NCI-H2029 treated with DMSO at 0.1 percent for 48 hours (cell line): ENCODE data around the gene TSHR.
"Not testable (repeated sequence)": the region's sequence is repeated elsewhere in the genome, so short reads cannot be mapped to it uniquely, and the experiment has no call there.

Experiments
- DNase-seq: peaks from one replicate; lab custom pipeline; 2025; lab: John Stamatoyannopoulos, UW

TSHR gene

DNA sequence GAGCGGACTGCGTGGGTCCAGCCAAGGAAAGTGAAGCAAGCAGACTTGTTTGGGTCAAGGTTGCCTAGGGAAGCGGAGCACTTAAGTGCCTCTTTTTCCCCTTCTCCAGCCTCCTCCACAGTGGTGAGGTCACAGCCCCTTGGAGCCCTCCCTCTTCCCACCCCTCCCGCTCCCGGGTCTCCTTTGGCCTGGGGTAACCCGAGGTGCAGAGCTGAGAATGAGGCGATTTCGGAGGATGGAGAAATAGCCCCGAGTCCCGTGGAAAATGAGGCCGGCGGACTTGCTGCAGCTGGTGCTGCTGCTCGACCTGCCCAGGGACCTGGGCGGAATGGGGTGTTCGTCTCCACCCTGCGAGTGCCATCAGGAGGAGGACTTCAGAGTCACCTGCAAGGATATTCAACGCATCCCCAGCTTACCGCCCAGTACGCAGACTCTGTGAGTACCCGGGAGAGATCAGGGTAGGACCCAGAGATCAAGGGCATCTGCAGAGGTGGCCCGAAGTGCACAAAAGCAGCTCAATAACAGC lies at the start of gene TSHR:
Gene TSHR (plus strand): TSS at position 206 of the 526 bp plus-strand sequence. CDS start 60 bp downstream, at position 266.
- no peak for DNase-seq

GRCh38 chr14:80906336-80906735 lies 49.1 kb upstream of the TSHR start:
- no peak for DNase-seq

DNA sequence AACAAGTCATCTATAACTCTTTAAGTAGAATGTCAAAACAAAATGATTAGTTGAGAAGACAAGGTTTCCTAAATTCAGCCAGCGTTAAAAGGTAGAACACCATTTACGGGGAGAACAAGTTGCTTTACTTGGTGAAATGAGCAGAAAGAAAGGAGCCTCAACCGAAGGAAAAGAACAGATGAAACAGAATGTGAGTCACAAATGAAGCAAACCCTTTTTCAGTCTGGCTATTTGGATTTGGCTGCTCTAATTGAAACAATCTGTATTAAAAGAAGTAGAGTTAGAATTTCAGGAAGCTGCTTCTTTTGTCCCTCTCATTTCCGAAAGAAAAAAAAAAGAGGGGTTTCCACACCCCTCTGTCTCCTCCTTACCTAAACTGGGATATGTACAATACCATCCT lies 48.5 kb upstream of the TSHR start:
- DNase-seq = no peak

GRCh38 chr14:80912013-80912412 lies 43.4 kb upstream of the TSHR start:
- not testable (repeated sequence) for DNase-seq

DNA sequence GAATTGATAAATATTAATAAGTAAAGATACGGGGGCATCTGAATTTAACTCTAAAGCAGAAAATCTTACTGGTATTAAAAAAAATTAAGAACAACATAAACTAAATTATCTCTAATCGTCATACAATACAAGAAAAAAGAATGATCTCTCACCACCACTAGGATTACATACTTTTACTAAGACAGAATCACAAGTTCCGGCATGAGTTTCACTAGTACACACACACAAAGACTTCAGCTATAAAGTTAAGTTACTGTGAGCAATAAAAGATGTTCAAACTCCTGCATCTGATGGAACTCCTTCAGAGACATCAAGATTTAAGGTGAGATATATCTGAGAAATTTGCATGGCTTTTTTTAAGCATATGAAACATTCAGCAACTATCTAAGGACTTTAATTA lies 35.8 kb upstream of the TSHR start:
- no peak for DNase-seq

- no peak for DNase-seq
These were observed 32.1 kb upstream of the TSHR start for GRCh38 chr14:80923368-80923767.

DNA sequence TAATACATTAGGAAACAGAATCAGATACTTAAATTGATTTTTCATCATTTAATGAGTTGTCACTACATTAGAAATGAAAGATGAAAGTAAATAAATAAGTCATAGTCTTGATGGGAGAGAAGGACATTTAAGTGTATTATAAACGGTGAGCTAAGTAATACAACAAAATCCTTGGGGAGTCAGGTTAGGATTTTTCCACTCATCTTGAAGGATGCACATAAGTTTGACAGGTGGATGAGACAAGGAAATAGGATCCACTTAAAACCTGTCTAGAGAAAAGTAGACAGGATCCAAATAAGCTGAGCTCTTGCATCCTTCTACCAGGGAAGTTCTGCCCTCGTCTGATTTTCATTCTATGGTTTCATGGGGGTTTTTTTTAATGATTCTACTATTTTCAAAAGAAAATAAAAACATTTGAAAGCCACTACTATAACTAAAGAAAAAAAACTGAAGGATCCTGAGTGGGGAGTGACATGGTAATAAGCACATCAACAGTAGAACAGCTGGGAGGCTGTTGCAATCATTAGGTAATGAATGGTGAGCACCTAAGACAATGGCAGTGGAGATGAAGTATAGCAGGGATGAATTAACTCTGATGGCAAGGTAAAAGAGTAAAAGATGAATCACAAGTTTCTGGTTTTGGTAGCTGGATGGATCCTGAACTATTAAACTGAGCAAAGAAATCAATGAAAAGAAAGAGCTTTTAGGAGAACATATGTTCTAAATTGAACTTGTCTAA lies 30.9 kb upstream of the TSHR start:
- DNase-seq = no peak

DNA sequence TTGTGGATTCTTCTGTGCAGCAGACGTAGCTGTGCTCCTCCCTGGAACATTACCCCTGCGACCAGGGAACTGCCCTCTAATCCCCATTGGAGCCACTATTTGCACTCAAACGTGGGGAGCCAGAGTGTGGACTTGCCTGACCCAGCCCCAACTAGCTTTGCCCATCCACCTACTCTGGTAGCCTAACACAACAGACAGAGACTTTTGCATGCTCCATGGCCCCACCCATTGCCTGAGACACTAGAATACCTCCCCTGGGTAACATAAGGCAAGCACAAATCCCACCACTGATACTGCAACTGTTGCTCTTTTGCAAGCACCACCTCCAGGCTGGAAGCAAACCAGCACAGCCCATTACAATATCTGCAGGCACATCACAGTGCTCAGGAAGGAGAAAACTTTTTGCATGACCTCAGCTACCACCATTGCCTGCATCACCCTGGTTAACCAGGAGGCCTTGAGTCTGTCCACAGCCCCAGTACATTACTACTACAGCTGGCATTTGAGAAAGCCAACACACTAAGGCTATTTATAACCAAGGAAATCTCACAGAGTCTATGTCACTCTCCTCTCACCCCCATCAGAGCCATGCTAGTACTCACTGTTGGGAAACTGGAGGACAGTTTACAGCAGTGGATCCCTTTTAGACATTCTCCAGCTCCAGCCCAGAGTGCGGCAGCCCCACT lies 28.9 kb upstream of the TSHR start:
- DNase-seq = no peak

DNA sequence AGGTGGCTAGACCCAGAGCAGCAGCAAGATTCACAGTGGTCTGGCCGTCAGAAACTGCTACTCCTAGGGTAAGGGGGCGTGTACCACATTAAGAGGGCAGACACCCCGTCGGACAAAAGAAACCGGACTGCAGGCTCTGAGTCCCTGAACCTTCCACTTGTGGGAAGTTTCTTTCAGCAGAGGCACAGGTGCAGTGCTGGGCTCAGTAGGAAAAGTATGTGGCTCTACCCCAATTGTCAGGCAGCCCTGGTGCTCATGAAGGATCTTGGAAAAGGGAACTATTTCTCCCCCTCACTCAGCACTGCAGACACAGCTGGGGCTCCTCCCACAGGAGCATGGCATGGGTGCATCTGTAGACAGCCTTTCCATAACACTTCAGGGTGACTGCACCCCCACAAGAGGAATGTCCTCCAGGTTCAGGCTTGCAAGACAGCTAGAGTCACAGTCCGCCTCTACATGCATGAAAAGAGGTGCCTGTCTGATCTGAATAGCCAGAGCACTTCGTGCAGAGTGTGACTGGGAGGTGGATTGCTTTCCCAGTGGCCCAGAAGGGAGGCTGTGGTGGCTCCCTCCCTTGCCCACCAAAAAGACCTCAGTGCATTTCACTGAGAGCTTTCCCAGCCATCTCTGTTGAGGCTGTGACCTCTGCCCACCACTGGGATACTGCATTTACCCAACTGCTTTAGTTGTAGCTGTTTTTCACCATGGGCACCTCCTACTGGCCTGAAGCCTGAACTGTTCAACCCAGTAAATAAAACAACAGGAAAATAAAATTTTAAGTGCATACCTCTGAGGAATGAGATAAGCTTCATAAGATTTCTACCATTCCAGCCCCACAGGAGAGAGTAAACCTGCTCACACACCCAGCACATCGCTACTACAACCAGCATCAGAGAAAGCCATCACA lies 28.1 kb upstream of the TSHR start:
- DNase-seq = no peak

GRCh38 chr14:80930095-80930494 lies 25.3 kb upstream of the TSHR start:
- DNase-seq = no peak

DNA sequence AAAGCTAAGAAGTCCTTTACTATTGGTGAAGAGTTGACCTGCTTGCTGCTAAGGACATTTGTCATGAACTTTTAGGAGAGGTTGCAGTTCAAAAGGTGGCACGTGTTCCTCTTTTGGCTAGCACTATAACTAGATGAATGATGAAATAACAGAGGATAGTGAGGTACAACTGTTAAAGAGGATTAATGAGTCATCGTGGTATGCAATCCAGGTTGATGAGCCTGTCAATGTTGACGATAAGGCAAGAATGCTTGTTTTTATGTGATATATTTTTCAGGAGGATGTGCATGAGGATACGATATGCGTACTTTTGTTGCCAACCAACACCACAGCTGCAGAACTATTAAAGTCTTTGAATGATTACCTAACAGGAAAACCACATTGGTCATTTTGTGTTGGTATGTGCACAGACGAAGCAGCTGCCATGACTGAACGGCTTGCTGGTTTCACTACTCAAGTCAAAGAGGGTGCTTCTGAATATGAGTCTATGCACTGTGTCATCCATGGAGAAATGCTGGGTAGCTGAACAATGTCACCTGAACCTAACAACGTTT lies 24.5 kb upstream of the TSHR start:
- no peak for DNase-seq

GRCh38 chr14:80933282-80933681 lies 22.1 kb upstream of the TSHR start:
- no peak for DNase-seq

- no peak for DNase-seq
These were observed 21.7 kb upstream of the TSHR start for GRCh38 chr14:80933686-80934085.

DNA sequence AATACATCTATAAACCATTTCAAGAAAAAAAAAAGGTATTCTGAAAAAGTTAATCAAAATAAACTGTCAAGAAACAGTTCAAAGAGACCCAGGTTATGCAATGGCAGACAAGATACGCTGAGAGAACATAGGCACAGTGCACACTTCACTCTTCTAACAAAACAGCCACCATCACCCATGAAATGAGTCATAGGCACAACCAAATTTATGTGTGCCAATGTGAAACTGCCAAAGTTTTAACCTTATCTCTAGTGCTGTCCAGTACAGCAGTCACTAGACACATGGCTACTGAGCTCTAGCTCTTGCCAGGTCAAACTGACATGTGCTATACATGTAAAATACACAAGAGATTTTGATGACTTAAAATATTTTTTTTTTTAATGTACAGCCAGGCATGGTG lies 15.3 kb upstream of the TSHR start:
- no peak for DNase-seq

GRCh38 chr14:80941241-80942185 lies 13.9 kb upstream of the TSHR start, which contains the start of gene CEP128:
CEP128 (minus strand) TSS chr14:80941738.
- DNase-seq = peak; percentile 66

GRCh38 chr14:80942191-80942600 lies 13.2 kb upstream of the TSHR start:
- no peak for DNase-seq

GRCh38 chr14:80944861-80945617 lies 10.4 kb upstream of the TSHR start:
- DNase-seq = no peak

DNA sequence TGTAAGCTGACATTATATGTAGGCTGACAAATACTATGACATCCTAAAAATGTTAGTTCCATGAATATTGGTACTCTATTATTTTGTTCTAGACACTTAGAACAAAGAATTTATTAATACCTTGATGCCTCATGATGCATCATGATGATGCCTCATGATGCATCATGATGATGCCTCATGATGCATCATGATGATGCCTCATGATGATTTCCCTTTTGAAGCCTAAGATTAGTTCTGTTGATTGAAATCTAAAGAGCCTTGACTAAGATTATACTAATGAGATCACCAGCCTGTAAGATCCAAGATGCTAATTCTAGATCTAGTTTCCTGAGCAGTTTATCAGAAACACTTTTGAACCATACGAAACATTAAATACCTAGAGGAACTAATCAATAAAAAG lies 9.2 kb upstream of the TSHR start:
- no peak for DNase-seq

- no peak for DNase-seq
These were observed 8.6 kb upstream of the TSHR start for GRCh38 chr14:80946797-80947196.

DNA sequence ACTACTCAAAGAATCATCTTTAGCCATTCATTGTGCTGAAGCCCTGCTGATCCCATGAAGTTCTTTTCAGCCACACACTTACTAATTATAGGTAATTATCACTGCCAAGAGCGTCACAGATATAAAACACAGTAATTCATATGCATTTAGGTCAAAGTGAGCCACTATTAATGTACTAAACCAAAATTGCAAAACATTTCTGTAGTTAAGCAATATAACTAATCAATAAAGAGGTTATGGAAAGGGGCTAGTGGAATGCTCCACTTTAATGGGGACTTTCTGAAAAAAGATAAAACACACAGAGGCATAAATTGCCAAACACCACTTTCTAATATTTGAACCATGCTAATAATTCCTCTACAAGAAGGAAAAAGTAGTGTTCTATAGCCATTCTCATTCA lies 7.1 kb upstream of the TSHR start:
- DNase-seq = no peak
